Measurements from ENCODE around the gene SPATA13.

SPATA13 gene

GRCh38 chr13:24225930-24226329 lies 65.4 kb downstream of the SPATA13 start:
- DNase-seq = no peak

- no peak for DNase-seq
These were observed 66.2 kb downstream of the SPATA13 start for GRCh38 chr13:24226762-24227161.

GRCh38 chr13:24228852-24229458 lies 68.4 kb downstream of the SPATA13 start:
- no peak for DNase-seq

GRCh38 chr13:24230428-24231072 lies 70.0 kb downstream of the SPATA13 start:
- DNase-seq = no peak

GRCh38 chr13:24231377-24231776 lies 70.9 kb downstream of the SPATA13 start:
- DNase-seq = no peak

- no peak for DNase-seq
These were observed 71.5 kb downstream of the SPATA13 start for GRCh38 chr13:24232037-24232436.

- DNase-seq = no peak
These were observed 72.0 kb downstream of the SPATA13 start for GRCh38 chr13:24232474-24232873.

GRCh38 chr13:24233351-24233901 lies 72.9 kb downstream of the SPATA13 start:
- peak; percentile 73 for DNase-seq

- no peak for DNase-seq
These were observed 73.8 kb downstream of the SPATA13 start for GRCh38 chr13:24234200-24234915.

- no peak for DNase-seq
These were observed 76.8 kb downstream of the SPATA13 start for GRCh38 chr13:24237356-24237755.

GRCh38 chr13:24241336-24241735 lies 80.8 kb downstream of the SPATA13 start:
- no peak for DNase-seq

GRCh38 chr13:24242100-24242499 lies 81.6 kb downstream of the SPATA13 start:
- no peak for DNase-seq

- no peak for DNase-seq
These were observed 82.8 kb downstream of the SPATA13 start for GRCh38 chr13:24243302-24243701.

- no peak for DNase-seq
These were observed 84.3 kb downstream of the SPATA13 start for GRCh38 chr13:24244802-24245201.

- no peak for DNase-seq
These were observed 86.5 kb downstream of the SPATA13 start for GRCh38 chr13:24247016-24247415.

GRCh38 chr13:24249624-24250023 lies 89.1 kb downstream of the SPATA13 start:
- no peak for DNase-seq

- DNase-seq = no peak
These were observed 90.0 kb downstream of the SPATA13 start for GRCh38 chr13:24250376-24251057.

- DNase-seq = no peak
These were observed 91.0 kb downstream of the SPATA13 start for GRCh38 chr13:24251525-24251924.

GRCh38 chr13:24252136-24252535 lies 91.6 kb downstream of the SPATA13 start:
- no peak for DNase-seq

GRCh38 chr13:24253520-24254145 lies 93.1 kb downstream of the SPATA13 start:
- DNase-seq = no peak

GRCh38 chr13:24254146-24254841 lies 93.8 kb downstream of the SPATA13 start:
- DNase-seq = no peak

GRCh38 chr13:24257497-24257896 lies 97.0 kb downstream of the SPATA13 start:
- no peak for DNase-seq
